Ishikawa (cell line): Measurements from ENCODE around the gene MRPS18B.

Experiments
- EP300 ChIP-seq: IDR thresholded peaks from 2 replicates; pipeline ENCODE4 v1.6.1; 2012; ENCODE audit warnings: borderline replicate concordance
- MAX ChIP-seq: IDR thresholded peaks from 2 replicates; pipeline ENCODE4 v1.6.1; 2012
- REST ChIP-seq: IDR thresholded peaks from 2 replicates; pipeline ENCODE4 v1.6.1; 2012; ENCODE audit warnings: low read depth, mild to moderate bottlenecking

- TF ChIP-seq REST (no peak), EP300 (no peak), MAX (no peak)
These were observed 15.6 kb upstream of the MRPS18B start for GRCh38 chr6:30601815-30602641.
